GM03348 (cell line): ENCODE data around the gene ANKRD53.
"Not testable (repeated sequence)": the region's sequence is repeated elsewhere in the genome, so short reads cannot be mapped to it uniquely, and the experiment has no call there.

ENCODE experiments used
- DNase-seq: peaks from one replicate; pipeline ENCODE4 v3.0.0; 2012; ENCODE audit warnings: low spot score

ANKRD53 gene

DNA sequence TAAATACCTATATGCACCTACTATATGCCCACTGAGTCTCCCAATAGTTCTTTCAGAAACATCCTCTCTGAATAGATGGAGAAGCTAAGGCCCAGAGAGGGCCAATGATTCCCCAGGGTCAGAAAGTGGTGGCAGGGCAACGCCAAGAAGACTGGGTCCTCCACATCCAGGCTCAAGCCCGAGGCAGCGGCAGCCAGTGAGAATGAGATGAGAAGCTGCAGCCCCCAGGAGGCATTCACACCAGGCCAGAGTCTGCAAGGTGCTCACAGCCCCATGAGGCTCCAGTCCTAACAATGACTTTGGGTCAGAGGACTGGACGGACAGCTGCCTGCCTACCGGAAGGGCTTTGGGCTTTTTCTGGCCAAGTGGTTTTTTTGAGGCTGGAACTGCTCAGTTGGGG is 12.7 kb downstream of the ANKRD53 start:
- DNase-seq: no peak

DNA sequence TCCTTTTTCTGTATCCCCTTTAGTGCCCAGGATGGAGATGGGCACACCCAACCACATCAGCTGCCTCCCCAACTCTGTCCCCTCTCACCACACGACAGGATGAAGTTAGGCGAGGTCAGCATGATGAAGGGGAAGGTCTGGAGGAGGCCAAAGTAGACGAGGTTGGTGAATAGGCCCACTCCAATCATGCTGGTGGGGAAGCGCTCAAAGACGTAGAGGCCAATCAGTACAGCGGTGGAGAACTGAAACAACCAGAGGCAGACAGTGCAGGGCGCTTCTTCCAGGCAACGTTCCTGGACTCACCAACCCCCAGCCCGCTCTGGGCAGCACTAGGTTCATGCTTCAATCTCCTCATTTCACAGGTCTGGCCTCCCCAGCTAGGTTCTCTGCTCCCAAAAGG is 13.3 kb downstream of the ANKRD53 start:
- DNase-seq: peak; percentile 0

DNA sequence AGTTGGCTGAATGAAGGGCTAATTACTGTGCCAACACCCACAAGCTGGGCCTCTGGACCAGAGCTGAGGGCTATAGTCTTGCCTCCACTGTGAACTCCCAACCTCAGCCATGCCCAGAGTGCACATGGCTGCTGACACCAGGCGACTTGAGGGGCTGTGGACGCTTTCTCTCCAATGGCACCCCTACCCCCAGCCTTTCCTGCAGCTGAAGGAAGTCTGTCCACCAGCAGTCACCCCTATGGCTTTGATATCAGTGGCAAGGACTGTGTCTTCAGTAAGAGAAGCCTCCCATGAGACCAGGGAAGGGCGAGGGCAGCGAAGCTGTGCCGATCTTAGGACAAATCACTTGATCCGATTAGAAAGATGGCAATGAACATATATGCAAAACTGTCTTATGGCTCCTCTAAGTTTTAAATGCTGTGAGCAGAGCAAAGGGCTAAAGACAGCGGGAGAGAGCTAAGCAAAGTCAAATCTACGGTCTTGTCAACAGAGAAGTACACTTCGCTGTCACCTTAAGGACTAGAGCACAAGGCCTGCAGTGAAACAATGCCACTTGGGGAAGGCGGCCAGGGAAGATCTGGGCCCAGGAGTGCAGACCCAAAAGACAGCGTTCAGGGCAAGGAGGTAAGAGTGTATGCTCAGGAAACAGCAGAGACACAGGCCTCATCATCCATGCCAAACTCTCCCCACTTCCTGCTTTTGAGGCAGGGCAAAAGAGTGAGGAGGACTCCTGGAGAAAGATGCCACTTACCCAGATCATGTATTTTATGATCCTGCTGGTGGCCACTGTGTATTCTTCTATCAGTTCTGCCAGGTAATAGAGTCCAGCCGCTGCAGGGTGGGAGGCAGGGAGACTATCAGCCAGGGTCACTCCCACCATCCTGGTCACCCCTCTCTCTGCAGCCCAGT is 14.8 kb downstream of the ANKRD53 start:
- DNase-seq: peak; percentile 2

DNA sequence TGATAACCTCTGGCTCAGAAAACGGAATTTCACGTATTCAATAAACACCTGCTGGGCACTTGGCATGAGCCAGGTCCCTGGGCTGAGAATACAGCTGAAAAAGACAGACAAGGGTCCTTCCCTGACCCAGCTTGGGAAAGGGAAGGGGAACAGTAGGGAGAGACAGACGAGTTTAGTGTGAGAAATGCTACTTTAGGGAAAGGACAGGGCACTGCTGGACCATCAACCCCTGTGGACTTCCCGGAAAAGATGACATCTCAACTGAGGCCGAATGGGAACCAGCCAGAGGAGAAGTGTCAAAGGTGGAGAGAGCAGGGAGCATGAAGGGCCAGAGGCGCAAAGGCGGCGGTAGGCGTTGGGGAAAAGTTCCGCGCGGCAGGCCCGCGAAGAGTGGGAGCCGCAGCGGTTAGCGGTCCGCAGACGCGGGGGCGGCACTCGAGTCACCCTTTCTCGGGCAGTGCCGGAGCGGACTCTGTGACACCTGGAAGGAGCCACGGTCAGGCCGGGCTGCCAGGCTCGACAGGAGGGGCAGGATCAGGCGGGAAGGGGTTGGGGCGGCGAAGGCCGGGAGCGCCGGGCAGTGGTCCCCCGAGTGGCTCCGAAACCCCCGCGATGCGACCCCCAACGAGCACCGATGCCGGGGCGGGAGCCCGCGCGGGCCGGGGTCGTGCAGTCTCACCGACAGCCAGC is 15.7 kb downstream of the ANKRD53 start:
- DNase-seq: peak; percentile 64

DNA sequence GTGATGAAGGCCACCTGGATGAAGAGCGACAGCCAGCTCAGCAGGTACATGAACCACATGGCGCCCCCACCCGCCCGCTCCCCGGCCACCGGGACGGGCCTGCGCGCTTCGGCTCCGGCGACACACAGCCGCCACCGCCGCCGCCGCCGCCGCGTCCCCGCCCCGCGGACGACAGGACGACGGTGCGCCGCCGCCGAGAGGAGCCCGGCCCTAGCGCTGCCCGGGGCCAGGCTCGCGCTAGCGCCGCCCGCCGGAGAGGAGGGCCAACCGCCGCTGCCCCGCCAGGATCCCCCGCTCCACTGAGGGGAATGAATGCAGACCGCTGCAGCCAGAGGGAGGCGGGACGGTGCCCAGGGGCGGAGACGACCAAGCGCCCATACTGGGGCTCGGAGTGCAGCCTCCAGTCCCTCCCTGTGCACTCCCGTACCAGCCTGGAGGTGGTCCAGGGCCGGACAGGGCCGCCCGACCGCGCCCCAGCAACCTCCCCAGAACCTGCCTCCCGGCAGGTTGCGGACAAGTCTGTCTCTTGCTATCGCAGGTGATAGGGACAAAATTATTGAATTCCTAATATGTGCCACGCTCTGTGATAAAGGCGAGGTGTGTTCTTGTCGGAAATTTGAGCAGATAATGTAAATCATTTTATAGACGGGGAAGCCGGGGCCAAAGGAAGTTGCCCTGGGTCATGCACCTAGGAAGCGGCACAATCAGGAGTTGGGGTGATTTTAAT is 16.4 kb downstream of the ANKRD53 start, which contains the start of gene TEX261:
Gene TEX261, minus strand, starts transcription at position 175 of the 727 bp plus-strand sequence. Its CDS starts 116 bp downstream, at position 59.
- DNase-seq: peak; percentile 98

DNA sequence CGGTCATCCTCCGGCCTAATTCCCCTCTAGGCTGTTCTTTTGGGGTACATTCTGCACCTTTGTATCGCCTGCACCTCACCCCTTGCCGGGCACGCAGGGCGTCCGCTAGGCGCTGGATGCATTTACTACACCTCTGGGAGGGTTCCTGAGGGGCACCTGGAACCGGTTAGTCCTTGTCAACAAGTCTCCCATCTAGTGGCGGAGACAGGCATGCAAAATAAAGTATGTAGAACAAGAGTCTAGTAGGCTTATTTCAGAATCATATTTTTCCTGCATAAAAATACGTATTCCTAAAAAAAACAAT is 16.9 kb downstream of the ANKRD53 start:
- peak; percentile 41 for DNase-seq

DNA sequence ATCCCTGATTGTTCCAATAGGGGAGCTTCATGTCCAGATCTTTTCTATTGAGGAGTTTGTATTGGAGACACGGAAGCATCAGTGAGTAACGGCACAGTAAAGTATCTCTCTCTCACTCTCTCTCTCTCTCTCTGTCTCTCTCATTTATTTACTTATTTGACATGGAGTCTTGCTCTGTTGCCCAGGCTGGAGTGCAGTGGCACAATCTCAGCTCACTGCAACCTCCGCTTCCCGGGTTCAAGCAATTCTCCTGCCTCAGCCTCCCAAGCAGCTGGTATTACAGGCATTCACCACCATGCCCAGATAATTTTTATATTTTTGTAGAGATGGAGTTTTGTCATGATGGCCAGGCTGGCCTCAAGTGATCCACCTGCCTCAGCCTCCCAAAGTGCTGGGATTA is 20.5 kb downstream of the ANKRD53 start:
- DNase-seq: not testable (repeated sequence)

DNA sequence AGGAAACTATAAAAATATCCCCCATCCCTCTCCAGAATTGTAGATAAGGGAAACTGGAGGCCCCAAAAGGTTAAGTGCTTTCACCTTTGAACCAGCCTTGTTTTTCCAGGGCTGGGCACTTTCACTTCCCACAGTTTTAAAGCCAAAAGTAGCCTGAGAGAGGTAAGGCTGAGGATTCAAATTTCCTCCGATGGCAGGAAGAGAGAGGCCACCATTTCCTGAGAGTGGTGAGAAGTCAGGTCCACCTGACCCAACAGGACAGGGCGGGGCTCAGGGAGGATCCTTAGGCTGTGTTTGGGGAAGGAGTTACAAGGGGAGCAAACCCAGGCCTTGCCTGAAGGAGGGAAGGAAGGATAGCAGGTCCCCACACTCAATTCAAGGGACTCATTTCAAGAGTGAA is 20.9 kb downstream of the ANKRD53 start:
- DNase-seq: peak; percentile 1

DNA sequence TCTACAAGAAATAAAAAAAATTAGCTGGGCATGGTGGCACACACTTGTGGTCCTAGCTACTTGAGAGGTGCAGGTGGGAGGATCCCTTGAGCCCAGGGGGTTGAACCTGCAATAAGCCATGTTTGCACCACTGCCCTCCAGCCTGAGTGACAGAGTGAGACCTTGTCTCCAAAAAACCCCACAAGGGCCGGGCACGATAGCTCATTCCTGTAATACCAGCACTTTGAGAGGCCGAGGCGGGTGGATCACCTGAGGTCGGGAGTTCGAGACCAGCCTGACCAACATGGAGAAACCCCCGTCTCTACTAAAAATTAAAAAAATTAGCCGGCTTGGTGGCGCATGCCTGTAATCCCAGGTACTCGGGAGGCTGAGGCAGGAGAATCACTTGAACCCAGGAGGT is 21.5 kb downstream of the ANKRD53 start:
- DNase-seq: not testable (repeated sequence)

DNA sequence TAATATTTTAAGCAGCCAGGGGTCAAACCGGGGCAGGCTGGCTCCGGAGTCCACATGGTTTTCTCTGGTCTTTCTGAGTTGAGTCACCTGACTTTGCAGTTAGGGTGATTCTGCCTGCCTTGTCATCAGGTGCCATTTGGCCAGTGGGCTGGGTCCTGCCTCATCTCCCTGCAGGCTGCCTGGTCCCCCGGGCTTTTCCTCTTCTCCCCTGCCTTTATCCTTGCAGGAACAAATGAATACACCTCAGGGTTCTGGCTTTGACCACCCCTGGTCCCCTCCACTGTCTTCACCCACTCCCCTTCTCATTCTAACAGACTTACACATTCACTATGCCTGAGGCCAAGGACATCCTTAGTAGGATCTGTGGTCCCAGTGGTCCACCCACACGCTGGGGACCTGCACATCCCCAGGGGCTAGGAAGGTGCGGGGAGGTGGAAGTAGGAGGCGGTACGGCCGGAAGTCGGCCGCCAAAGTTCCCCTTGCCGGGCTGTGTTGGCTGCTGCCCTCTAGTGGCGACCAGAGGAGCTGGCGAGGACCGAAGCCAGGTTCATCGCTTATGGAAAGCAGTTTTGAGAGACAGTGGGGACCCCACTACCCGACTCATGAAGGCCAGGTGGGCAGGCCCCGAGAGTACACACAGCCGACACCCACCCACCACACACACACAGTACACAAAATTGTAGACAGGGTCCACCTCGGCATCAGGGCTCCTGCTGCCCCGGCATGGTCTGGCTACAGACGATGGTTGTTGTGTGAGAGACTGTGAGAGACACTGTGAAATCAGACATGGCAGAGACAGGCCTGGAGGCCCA is 22.6 kb downstream of the ANKRD53 start:
- DNase-seq: peak; percentile 91

DNA sequence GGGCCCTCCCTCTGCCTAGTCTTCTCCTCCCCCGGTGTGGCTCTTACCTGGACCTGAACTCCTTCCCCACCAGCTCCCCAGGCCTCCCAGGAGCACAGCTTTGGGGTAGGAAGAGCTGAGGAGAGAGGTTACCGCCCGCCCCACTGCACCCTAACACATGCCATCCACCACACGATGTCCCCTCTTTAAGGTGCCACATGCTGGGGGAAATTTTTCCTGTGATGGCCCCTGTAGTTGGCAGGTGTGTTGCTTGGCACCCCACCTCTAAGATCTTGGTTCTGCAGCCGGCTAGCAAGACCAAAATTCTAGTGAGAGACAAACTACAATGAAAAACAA is 23.1 kb downstream of the ANKRD53 start:
- DNase-seq: peak; percentile 4

DNA sequence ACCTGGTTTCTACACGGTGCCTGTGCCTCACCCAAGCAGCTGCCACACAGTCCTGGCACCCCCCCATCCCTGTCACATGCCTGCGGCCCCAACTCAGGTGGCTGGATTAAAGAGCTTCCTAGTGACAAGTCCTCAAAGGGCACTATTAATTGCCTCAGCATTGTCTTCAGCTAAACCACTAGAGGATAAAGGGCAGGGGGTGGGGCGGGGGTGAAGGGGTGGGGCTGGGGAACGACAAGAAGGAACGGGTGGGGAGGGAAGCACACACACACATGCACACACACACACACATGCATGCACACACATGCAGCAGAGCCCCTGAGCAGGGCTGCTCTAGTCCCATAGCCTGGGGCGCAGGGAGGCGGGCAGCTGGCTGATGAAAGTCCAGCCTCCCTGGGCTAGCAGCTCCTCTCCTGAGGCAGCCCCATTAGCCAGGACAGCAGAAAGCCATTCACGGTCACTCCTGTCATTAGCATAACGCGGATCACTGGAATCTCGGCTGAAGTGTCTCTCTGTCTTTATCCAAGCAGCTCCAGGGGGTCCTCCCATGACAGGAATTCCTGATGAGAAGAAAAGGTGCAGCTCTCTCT is 23.6 kb downstream of the ANKRD53 start:
- peak; percentile 2 for DNase-seq

DNA sequence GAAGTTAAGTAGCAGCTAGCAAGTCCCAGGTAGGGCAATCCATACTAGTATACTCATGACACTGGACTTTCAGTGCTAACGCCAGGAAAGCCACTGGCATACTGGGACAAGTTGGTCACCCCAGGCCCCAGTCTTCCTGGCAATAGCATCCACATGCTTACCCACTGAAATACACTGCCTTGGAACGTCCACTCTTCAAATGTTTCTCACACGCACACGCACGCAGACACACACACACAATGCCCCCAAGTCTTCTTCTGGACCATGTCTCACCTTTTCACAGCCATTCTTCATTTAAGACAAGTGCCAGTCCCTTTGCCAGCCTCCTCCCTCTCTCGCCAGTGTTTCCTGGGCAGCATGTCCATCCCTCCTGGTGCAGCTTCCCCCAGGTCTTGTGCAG is 25.0 kb downstream of the ANKRD53 start:
- DNase-seq: peak; percentile 2

DNA sequence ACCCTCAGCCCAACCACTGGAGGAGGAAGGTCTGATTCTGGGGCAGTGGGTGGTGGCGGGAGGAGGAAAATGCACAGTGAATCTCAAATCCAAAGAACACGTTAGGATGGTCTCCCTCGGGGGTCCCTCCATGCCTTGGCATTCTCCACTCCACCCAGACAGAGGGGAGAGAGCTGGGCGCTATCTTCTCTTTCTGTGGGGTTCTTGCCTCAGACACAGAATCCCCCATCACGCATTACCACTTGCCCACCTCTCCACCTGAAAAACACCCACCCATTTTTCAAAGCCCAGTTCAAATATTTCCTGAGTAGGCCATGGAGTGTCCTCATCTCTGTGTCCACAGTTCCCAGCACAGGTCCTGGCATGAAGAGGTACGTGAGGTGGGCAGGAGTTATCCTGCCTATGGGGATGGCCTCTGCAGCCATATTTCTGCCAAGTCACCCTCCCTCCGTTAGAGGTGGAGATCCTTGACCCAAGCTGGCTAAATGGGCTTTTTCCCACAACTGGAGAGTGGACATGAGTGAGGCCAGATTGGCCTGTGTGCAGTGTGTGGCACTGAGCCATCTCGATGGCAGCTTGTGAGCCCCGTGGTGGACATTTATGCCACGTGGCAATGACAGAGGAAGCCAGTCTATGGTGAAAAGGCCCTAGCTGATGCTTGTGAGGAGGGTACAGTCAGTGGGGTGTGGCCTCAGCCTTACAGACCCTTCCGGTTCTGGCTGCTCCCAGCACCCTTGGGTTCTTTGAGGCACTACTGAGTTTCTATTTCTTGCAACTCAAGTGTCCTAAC is 25.7 kb downstream of the ANKRD53 start:
- DNase-seq: peak; percentile 1

DNA sequence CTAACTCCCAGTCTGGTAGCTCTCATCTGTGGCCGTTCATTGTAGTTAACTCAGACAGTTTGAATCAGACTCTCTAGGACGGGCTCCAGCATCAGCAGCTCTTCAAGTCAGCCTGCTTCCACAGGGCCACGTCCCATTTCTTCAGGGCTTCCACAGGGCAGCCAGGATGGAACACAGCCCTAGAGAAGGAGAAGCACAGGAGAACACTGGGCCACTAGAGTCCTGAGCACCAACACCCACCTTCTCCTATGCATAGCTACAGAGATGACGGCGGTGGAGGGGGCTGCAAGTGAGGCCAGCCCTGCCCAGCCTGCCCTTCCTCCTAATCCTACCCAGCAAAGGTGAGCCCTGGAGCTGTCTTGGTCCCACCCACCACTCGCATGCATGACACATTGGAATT is 26.4 kb downstream of the ANKRD53 start:
- peak; percentile 2 for DNase-seq

DNA sequence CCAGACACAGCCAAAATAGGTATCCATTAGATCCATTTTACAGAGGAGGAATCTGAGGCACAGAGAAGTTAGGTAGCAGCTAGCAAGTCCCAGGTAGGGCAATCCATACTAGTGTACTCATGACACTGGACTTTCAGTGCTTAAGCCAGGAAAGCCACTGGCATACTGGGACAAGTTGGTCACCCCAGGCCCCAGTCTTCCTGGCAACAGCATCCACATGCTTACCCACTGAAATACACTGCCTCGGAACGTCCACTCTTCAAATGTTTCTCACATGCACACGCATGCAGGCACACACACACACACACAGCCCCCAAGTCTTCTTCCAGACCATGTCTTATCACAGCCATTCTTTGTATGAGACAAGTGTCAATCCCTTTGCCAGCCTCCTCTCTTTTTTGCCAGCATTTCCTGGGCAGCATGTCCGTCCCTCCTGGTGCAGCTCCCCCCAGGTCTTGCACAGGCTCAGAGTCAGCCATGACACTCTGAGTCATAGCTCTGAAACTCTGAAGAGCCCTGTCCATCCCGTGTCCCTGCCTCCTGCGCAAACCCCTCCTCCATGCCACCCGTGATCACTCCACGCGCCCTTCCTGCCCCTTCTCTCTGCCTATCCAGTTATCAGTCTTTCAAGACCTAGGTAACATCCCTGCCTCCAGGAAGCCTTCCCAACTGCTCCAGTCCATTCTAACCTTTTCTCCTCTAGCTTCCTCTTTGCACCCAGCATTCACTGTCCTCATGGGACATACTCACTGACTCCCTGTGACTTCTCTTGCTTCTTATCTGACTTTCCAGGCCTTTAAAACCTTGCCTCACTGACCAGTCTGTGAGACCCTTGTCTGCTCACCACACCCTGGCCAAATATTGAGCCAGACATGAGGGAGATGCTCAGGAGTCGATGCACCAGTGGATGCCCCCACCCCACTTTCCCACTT is 27.1 kb downstream of the ANKRD53 start:
- peak; percentile 11 for DNase-seq

DNA sequence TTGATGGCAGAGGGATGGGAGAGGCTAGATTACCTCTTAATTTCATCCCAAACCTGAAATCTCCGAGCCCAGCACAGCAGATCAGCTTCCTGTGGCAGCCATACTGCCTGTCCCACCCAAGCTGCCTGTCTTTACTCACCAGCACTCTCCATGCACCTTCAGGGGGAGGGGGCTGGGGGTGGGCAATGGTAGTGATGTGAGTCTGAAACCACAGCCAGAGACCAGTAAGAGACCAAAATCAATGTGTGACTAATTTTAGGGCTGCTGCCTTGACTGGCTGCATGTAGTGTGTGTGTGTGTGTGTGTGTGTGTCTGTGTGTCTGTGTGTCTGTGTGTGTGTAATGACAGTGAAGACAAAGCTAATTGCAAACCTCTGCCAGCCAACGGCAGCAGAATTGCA is 27.9 kb downstream of the ANKRD53 start:
- no peak for DNase-seq

DNA sequence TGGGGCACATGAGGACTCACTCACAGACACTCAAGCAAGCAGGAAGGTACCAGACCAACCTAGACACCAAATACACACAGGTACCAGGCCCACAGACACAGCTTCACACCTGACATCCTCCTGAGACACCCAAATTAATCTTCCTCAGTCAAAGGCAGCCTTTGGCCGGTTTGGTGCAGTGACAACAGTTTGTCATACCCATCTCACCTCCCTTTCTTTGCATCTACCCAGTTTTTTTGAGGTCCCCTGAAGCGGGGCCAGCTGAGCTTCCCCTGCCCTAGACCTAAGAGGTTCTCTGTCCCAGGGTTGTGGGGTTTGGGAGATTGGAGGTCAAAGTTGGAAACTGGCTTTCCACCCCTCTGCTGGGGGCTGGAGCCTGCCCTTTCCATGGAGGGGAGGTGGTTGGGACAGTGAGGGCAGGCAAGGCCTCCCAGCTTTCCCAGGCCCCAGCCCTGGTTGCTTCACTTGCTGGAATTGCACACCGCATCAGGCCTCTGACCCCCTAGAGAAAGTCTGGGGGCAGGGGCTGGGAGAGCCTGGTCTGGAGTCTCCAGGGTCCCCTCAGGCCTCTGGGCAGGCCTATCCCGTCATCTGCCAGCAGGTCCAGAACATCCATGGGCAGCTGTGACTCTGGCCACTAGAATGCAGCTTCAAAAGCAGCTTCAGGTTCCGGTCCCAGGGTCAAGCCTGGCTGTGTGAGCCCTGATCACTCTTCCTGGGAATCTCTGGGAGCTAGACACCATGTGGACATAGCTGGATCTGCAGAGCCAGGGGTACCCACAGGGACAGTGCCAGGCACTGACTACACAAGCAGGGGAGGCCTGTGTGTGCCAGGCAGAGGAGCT is 28.7 kb downstream of the ANKRD53 start:
- peak; percentile 12 for DNase-seq

DNA sequence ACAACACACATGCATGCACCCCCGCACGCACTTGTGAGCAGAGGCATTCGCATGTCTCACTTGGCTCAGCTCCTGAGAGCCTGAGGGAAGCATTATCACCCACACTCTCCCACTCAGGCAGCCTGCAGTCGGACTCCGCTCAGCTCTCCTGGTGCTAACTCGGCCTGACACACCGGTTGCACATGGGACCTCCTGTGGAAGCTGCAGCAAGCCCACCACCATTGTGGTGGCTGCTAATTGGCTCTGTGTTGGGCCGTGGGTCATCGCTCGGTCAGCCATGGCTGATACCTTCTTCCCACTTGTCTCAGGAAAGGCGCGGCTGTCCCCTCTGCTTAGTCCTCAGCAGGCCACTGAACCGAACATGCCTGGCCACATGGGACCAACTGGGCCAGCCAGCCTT is 29.9 kb downstream of the ANKRD53 start:
- DNase-seq: peak; percentile 1
